HL-60 (cell line): ENCODE results near the gene OR2AG2.

ENCODE experiments used
- DNase-seq, 2 experiments: peaks; one replicate each; pipeline ENCODE4 v3.0.0-alpha.2; 2010 to 2020; ENCODE audit warnings: low read depth in 1 of 2, low spot score in 1 of 2
- H3K27ac ChIP-seq: fragments of 250-450 bp; sonication (Bioruptor Pico); replicated peaks from 2 replicates; pipeline ENCODE4 v1.5.1; 2020; ENCODE audit warnings: mild to moderate bottlenecking, moderate library complexity
- H3K27me3 ChIP-seq: fragments of 250-450 bp; sonication (Bioruptor Pico); 2 replicates; pipeline ENCODE4 v1.5.1; 2021; ENCODE audit warnings: mild to moderate bottlenecking, moderate library complexity; ENCODE audit not compliant: insufficient read depth, poor library complexity, severe bottlenecking
- H3K4me3 ChIP-seq: replicated peaks from 2 replicates; pipeline ENCODE4 v1.5.1; 2011; ENCODE audit warnings: mild to moderate bottlenecking, control low read depth, low read length; ENCODE audit not compliant: insufficient read depth
- GABPA ChIP-seq: IDR thresholded peaks from 2 replicates; pipeline ENCODE4 v1.6.1; 2012; ENCODE audit warnings: low read depth
- POLR2AphosphoS5 ChIP-seq: IDR thresholded peaks from 2 replicates; pipeline ENCODE4 v1.6.1; 2012; ENCODE audit warnings: low read depth
- REST ChIP-seq: IDR thresholded peaks from 2 replicates; pipeline ENCODE4 v1.6.1; 2012; ENCODE audit warnings: low read depth; ENCODE audit not compliant: insufficient replicate concordance
- SPI1 ChIP-seq: IDR thresholded peaks from 2 replicates; pipeline ENCODE4 v1.6.1; 2012; ENCODE audit warnings: low read depth, mild to moderate bottlenecking, borderline replicate concordance
- TF ChIP-seq, protein P1 (sequence below): IDR thresholded peaks from one replicate; pipeline ENCODE4 v1.5.1; 2011; ENCODE audit warnings: low read length, control low read depth, inconsistent platforms; ENCODE audit not compliant: insufficient read depth

OR2AG2 gene

DNA sequence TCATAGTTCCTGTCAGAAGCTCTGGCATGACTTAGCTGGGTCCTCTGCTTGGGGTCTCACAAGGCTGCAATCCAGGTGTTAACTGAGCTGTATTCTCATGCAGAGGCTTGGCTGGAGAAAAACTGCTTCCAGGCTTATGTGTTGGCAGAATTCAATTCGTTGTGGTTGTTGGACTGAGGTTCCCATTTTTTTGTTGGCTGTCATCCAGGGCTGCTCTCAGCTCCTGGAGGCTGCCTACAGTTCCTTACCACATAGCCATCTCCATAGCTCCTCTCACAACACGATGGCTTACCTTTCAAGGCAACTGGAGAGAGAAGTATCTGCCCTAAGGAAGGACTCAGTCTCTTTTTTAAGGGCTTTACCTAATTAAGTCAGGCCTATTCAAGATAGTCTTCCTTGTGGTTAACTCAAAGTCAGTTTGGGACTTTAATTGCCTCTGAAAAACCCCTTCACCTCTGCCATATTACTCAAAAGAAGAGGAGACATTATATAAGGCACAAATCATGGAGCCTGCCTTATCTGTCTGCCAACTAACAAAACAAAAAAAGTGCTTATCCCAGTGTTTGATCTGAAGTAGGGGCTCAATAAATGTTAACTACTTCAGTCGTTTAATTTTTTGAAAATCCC is 35.2 kb downstream of the OR2AG2 start:
- H3K4me3 ChIP-seq, result no peak overlapping the region
- H3K27me3 ChIP-seq, result no peaks in the 10 kb centered on the region
- TF ChIP-seq POLR2AphosphoS5 (no peak), SPI1 (no peak), REST (no peak), GABPA (no peak)
- TF ChIP-seq, protein P1, sequence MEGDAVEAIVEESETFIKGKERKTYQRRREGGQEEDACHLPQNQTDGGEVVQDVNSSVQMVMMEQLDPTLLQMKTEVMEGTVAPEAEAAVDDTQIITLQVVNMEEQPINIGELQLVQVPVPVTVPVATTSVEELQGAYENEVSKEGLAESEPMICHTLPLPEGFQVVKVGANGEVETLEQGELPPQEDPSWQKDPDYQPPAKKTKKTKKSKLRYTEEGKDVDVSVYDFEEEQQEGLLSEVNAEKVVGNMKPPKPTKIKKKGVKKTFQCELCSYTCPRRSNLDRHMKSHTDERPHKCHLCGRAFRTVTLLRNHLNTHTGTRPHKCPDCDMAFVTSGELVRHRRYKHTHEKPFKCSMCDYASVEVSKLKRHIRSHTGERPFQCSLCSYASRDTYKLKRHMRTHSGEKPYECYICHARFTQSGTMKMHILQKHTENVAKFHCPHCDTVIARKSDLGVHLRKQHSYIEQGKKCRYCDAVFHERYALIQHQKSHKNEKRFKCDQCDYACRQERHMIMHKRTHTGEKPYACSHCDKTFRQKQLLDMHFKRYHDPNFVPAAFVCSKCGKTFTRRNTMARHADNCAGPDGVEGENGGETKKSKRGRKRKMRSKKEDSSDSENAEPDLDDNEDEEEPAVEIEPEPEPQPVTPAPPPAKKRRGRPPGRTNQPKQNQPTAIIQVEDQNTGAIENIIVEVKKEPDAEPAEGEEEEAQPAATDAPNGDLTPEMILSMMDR, result no peak
- no peak overlapping the region for H3K27ac ChIP-seq
- DNase-seq, result peak in 1 of 2 experiments; percentile 39

- no peak for DNase-seq
- Histone ChIP-seq H3K27me3 (no peaks in the 10 kb centered on the region), H3K27ac (no peak overlapping the region), H3K4me3 (no peak overlapping the region)
- TF ChIP-seq, protein P1, result no peak
- TF ChIP-seq POLR2AphosphoS5 (no peak), GABPA (no peak), REST (no peak), SPI1 (no peak)
These were observed 36.5 kb downstream of the OR2AG2 start for GRCh38 chr11:6735306-6735705.

GRCh38 chr11:6734616-6735015 is 37.2 kb downstream of the OR2AG2 start:
- no peak for DNase-seq
- no peaks in the 10 kb centered on the region for H3K27me3 ChIP-seq
- TF ChIP-seq, protein P1, result no peak
- TF ChIP-seq GABPA (no peak), SPI1 (no peak), REST (no peak), POLR2AphosphoS5 (no peak)
- H3K4me3 ChIP-seq, result no peak overlapping the region
- H3K27ac ChIP-seq, result no peak overlapping the region
